PC-9 (cell line): ENCODE data around the gene EFHC1. TPM values are rescaled to one million over a fixed set of nuclear protein-coding genes. Genes with fewer than 3 reads are reported as not detected.

Experiments used
- BruUV-seq: library from RNA; stranded (reverse); fragments of 400-500 nt; replicated peaks from 2 replicates; lab custom pipeline; 2021; lab: Mats Ljungman, UMichigan
- CTCF ChIA-PET: fragments of 300-600 bp; sonication (Branson Sonifier 250); formaldehyde crosslinking; loops from one replicate; lab custom pipeline; 2022; ENCODE audit warnings: antibody characterized with exemption; lab: Charles Lee
- POLR2A ChIA-PET: fragments of 300-600 bp; sonication (Branson Sonifier 250); formaldehyde crosslinking; loops from one replicate; lab custom pipeline; 2022; ENCODE audit warnings: antibody characterized with exemption; ENCODE audit not compliant: unreplicated experiment; lab: Charles Lee
- DNase-seq, 2 experiments: peaks; one replicate each; pipeline versions ENCODE4 v3.0.0 to v3.0.0-alpha.2; 2015 to 2022; ENCODE audit warnings: mixed read lengths in 1 of 2
- H2AFZ ChIP-seq: fragments of 200-600 bp; sonication (generic); 2 replicates; pipeline ENCODE4 v1.8.1; 2017; ENCODE audit warnings: antibody characterized with exemption
- H3F3A ChIP-seq: fragments of 200-600 bp; sonication (generic); 2 replicates; pipeline ENCODE4 v1.8.1; 2017; ENCODE audit warnings: antibody characterized with exemption, mild to moderate bottlenecking, low read depth; ENCODE audit not compliant: insufficient read depth
- H3K27ac ChIP-seq: fragments of 200-600 bp; sonication (generic); 2 replicates; pipeline ENCODE4 v1.6.1; 2016; ENCODE audit warnings: mixed run types
- H3K27me3 ChIP-seq: fragments of 200-600 bp; sonication (generic); 2 replicates; pipeline ENCODE4 v1.6.1; 2016; ENCODE audit warnings: low read depth, mixed run types; ENCODE audit not compliant: insufficient read depth
- H3K36me3 ChIP-seq: fragments of 200-600 bp; sonication (generic); 2 replicates; pipeline ENCODE4 v1.6.1; 2016; ENCODE audit warnings: low read depth, mixed run types
- H3K4me1 ChIP-seq: fragments of 200-600 bp; sonication (generic); replicated peaks from 2 replicates; pipeline ENCODE4 v1.6.1; 2016; ENCODE audit warnings: mixed run types; ENCODE audit not compliant: insufficient read depth
- H3K4me2 ChIP-seq: fragments of 200-600 bp; sonication (generic); 2 replicates; pipeline ENCODE4 v1.6.1; 2017; ENCODE audit warnings: mixed run types
- H3K4me3 ChIP-seq: fragments of 200-600 bp; sonication (generic); 2 replicates; pipeline ENCODE4 v1.6.1; 2016; ENCODE audit warnings: mixed run types
- H3K79me2 ChIP-seq: fragments of 200-600 bp; sonication (generic); 2 replicates; pipeline ENCODE4 v1.6.1; 2017; ENCODE audit warnings: low read depth, mixed run types
- H3K9me2 ChIP-seq: fragments of 200-600 bp; sonication (generic); 2 replicates; pipeline ENCODE4 v1.8.1; 2017; ENCODE audit warnings: mild to moderate bottlenecking; ENCODE audit not compliant: insufficient read depth
- H3K9me3 ChIP-seq: fragments of 200-600 bp; sonication (generic); 2 replicates; pipeline ENCODE4 v1.8.1; 2016; ENCODE audit warnings: low read depth; ENCODE audit not compliant: insufficient read depth
- H4K20me1 ChIP-seq: fragments of 200-600 bp; sonication (generic); 2 replicates; pipeline ENCODE4 v1.8.1; 2017; ENCODE audit not compliant: insufficient read depth
- EZH2 ChIP-seq: fragments of 200-600 bp; sonication (generic); IDR thresholded peaks from 2 replicates; pipeline ENCODE4 v1.8.0; 2017; ENCODE audit warnings: antibody characterized with exemption, low read depth
- intact Hi-C: fragments of 100-400 bp; cut with micrococcal nuclease; formaldehyde crosslinking; loops from one replicate; pipeline ENCODE4 v1.10.0; 2022; ENCODE audit not compliant: unreplicated experiment
- total RNA-seq: library from RNA; stranded (reverse); gene quantifications from 2 replicates; pipeline ENCODE4 v1.2.3, GENCODE V29; 2021
- TF ChIP-seq, protein P1 (sequence below): fragments of 200-600 bp; sonication (generic); conservative IDR thresholded peaks from 2 replicates; pipeline ENCODE4 v1.6.1; 2017; ENCODE audit warnings: mixed run types, antibody characterized with exemption, mild to moderate bottlenecking, moderate library complexity

The EFHC1 gene
- total RNA-seq, 1 experiment from 2014 or later, result 45.0 TPM

DNA sequence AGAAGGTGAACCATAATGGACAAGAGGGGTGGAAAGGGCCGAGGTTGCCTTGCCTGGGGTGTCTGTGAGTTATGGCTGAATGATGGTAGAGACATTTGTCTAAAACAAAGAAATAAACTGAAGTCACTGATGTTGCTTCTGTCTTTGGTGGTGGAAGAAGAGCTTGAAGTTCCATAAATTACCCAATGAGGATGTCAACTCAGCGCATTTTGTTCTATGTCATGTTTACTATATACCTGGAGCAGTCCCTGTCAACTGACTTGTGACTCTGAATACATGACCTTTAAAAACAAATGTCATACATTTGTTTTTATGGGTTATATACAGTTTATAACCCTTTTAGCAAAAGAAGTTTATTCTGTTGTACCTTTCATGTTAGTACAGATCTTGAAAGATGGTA lies 2.0 kb downstream of the EFHC1 start:
- ChIA-PET POLR2A (no interaction called here), CTCF (no interaction called here)
- BruUV-seq, result no TSS peak
- Histone ChIP-seq H3K9me3 (no peaks in the 10 kb centered on the region), H3K9me2 (no peaks in the 10 kb centered on the region), H3K36me3 (no peaks in the 10 kb centered on the region), H3K27me3 (no peaks in the 10 kb centered on the region), H3K4me3 (no peak overlapping the region), H3K27ac (no peak overlapping the region), H2AFZ (no peak overlapping the region), H3K79me2 (no peaks in the 10 kb centered on the region), H3K4me1 (peaks cover 52% of the 10 kb centered on the region), H3F3A (peaks cover 25% of the 10 kb centered on the region), H3K4me2 (no peak overlapping the region), H4K20me1 (no peaks in the 10 kb centered on the region)
- intact Hi-C loops, result no loop called here
- TF ChIP-seq, protein P1, sequence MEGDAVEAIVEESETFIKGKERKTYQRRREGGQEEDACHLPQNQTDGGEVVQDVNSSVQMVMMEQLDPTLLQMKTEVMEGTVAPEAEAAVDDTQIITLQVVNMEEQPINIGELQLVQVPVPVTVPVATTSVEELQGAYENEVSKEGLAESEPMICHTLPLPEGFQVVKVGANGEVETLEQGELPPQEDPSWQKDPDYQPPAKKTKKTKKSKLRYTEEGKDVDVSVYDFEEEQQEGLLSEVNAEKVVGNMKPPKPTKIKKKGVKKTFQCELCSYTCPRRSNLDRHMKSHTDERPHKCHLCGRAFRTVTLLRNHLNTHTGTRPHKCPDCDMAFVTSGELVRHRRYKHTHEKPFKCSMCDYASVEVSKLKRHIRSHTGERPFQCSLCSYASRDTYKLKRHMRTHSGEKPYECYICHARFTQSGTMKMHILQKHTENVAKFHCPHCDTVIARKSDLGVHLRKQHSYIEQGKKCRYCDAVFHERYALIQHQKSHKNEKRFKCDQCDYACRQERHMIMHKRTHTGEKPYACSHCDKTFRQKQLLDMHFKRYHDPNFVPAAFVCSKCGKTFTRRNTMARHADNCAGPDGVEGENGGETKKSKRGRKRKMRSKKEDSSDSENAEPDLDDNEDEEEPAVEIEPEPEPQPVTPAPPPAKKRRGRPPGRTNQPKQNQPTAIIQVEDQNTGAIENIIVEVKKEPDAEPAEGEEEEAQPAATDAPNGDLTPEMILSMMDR, result no peak
- no peak for TF ChIP-seq EZH2
- no peak for DNase-seq

DNA sequence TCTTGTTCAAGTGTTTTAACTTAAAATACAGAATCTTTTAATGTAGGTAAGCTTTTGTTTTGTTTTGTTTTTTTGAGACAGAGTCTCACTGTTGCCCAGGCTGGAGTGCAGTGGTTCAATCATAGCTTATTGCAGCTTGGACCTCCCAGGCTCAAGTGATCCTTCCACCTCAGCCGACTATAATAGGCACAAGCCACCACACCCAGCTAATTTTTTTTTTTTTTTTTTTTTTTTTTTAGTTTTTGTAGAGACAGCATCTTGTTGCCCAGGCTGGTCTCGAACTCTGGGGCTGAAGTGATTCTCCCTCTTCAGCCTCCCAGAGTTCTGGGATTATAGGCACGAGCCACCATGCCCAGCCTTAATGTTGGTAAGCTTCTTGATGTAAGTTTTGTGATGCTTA lies 3.3 kb downstream of the EFHC1 start:
- Histone ChIP-seq H3F3A (peaks cover 25% of the 10 kb centered on the region), H3K9me3 (no peaks in the 10 kb centered on the region), H3K36me3 (no peaks in the 10 kb centered on the region), H3K79me2 (no peaks in the 10 kb centered on the region), H3K4me3 (no peak overlapping the region), H3K4me2 (peak overlapping the region; percentile 35; the same call in 1 of the 2 replicates), H3K27ac (no peak overlapping the region), H4K20me1 (no peaks in the 10 kb centered on the region), H3K4me1 (peaks cover 45% of the 10 kb centered on the region), H2AFZ (no peak overlapping the region), H3K27me3 (no peaks in the 10 kb centered on the region), H3K9me2 (no peaks in the 10 kb centered on the region)
- no TSS peak for BruUV-seq
- DNase-seq, result no peak
- ChIA-PET POLR2A (interaction anchor here (0.6 to 0.7 kb wide), 3 partner anchors 26 to 125 kb away, joined by 4 to 7 read pairs (median 5); no protein-coding TSS in a partner anchor), CTCF (interaction anchor here (0.6 to 1.2 kb wide), 6 partner anchors 64 to 1251 kb away, joined by 3 to 7 read pairs (median 5); no protein-coding TSS in a partner anchor)
- no peak for TF ChIP-seq EZH2
- TF ChIP-seq, protein P1, result no peak
- intact Hi-C loops, result no loop called here

DNA sequence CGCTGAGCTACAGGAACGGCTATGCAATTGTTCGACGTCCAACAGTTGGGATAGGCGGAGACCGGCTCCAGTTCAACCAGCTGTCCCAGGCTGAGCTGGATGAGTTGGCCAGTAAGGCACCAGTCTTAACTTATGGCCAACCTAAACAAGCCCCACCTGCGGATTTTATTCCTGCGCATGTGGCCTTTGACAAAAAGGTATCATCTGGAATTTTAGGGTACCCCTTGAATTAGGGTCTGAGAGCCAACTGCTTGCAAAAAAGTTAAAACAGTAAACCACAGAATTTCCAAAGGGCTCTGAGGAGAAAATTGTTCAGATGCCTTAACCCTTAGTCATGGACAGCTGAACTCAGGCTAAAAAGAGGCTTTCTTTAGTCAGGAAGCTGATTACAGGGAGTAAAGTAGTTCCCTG lies 3.8 kb downstream of the EFHC1 start:
- POLR2A ChIA-PET, result interaction anchor here (0.7 to 0.8 kb wide), 4 partner anchors 25 to 125 kb away, joined by 4 to 7 read pairs (median 6); no protein-coding TSS in a partner anchor
- peak; percentile 65 to 80 for DNase-seq
- no peaks in the 10 kb centered on the region for H3K79me2 ChIP-seq
- H2AFZ ChIP-seq, result no peak overlapping the region
- intact Hi-C loops, result loop anchor here (1.0 kb wide), 1 partner anchor 80 kb away; no protein-coding TSS in a partner anchor
- H3K4me1 ChIP-seq, result peaks cover 45% of the 10 kb centered on the region
- no peaks in the 10 kb centered on the region for H3K27me3 ChIP-seq
- peak overlapping the region; percentile 35 for H3K4me2 ChIP-seq
- CTCF ChIA-PET, result interaction anchor here (0.6 to 1.2 kb wide), 4 partner anchors 31 to 166 kb away, joined by 3 to 6 read pairs (median 4); no protein-coding TSS in a partner anchor
- H3K36me3 ChIP-seq, result no peaks in the 10 kb centered on the region
- H3F3A ChIP-seq, result peaks cover 25% of the 10 kb centered on the region
- TF ChIP-seq, protein P1, result no peak
- no peak for TF ChIP-seq EZH2
- H3K27ac ChIP-seq, result peak overlapping the region; percentile 42
- no peaks in the 10 kb centered on the region for H4K20me1 ChIP-seq
- no peaks in the 10 kb centered on the region for H3K9me3 ChIP-seq
- BruUV-seq, result no TSS peak
- H3K9me2 ChIP-seq, result no peaks in the 10 kb centered on the region
- no peak overlapping the region for H3K4me3 ChIP-seq
